Uterus (tissue), 4 donors: ENCODE measurements around the gene PHLPP2. TPM values are rescaled to one million over a fixed set of nuclear protein-coding genes. Genes with fewer than 3 reads are reported as not detected.

Experiments
- DNase-seq, 2 donors: peaks; one replicate each; pipeline ENCODE4 v3.0.0-alpha.2; 2019 to 2020
- H3K27ac ChIP-seq, 2 donors: fragments of 200-600 bp; sonication (generic); 1 replicate in 1 of 2; 2 replicates in 1 of 2; pipeline ENCODE4 v1.5.1; 2016 to 2018
- H3K27me3 ChIP-seq, 2 donors: fragments of 200-600 bp; sonication (generic); one replicate each; pipeline ENCODE4 v1.5.1; 2018 to 2019; ENCODE audit warnings: control low read depth in 1 of 2
- H3K36me3 ChIP-seq, 2 donors: fragments of 200-600 bp; sonication (generic); one replicate each; pipeline ENCODE4 v1.5.1; 2019; ENCODE audit warnings: control low read depth in 1 of 2
- H3K4me1 ChIP-seq, 2 donors: fragments of 200-600 bp; sonication (generic); one replicate each; pipeline ENCODE4 v1.5.1; 2018 to 2019; ENCODE audit warnings: control low read depth in 1 of 2
- H3K4me3 ChIP-seq, 2 donors: fragments of 200-600 bp; sonication (generic); 1 replicate in 1 of 2; 2 replicates in 1 of 2; pipeline ENCODE4 v1.5.1; 2018 to 2019; ENCODE audit warnings: mild to moderate bottlenecking in 1 of 2
- H3K9me3 ChIP-seq, 2 donors: fragments of 200-600 bp; sonication (generic); one replicate each; pipeline ENCODE4 v1.5.1; 2019; ENCODE audit warnings: control low read depth in 1 of 2
- CTCF ChIP-seq, 4 experiments: fragments of 200-600 bp in 2 of 4; fragments of 450-650 bp in 2 of 4; sonication (generic) in 2 of 4; IDR thresholded peaks; one replicate each; pipeline ENCODE4 v1.5.1; 2016 to 2019; ENCODE audit warnings: antibody characterized with exemption in 4 of 4, mild to moderate bottlenecking in 2 of 4, moderate library complexity in 1 of 4
- POLR2A ChIP-seq, 2 donors: fragments of 450-650 bp; IDR thresholded peaks; one replicate each; pipeline ENCODE4 v1.6.1; 2016; ENCODE audit warnings: antibody characterized with exemption in 2 of 2, mild to moderate bottlenecking in 1 of 2, moderate library complexity in 1 of 2
- intact Hi-C: fragments of 100-400 bp; cut with DNase I; formaldehyde crosslinking; loops from one replicate; pipeline ENCODE4 v1.15.1; 2023; ENCODE audit warnings: low total_unique reads
- total RNA-seq, 4 donors: library from RNA; depleted of rRNA in 3 of 4; stranded (reverse); fragments of >200 nt in 3 of 4; gene quantifications; one replicate each; pipeline versions ENCODE4 v1.1.0 to v1.2.4, GENCODE V29; 2014 to 2023
- donor health status: DM: yes; HTN: yes; CAD: no.

Gene PHLPP2
- total RNA-seq, 4 donors from 2014 or later = 2.0 to 22.3 (median 10.7) TPM

DNA sequence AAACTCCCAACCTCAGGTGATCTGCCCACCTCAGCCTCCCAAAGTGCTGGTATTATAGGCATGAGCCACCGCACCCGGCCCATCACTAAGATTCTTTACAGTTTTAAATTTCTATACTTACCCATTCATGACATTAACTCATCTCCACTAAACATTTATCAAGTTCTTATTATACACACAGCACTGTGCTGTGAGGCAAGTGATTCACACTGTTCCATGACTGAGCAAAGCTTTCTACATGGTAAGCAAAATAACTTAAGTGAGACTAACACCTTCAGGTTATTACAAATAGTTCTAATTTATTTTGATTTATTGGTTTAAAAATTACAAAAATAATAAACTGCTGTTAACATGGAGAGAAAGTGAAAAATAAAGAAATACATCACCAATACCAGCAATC lies 65.0 kb downstream of the PHLPP2 start:
- DNase-seq = no peak
- Histone ChIP-seq H3K4me3 (no peak overlapping the region), H3K4me1 (no peaks in the 10 kb centered on the region), H3K36me3 (no peaks in the 10 kb centered on the region), H3K27ac (no peak overlapping the region), H3K27me3 (no peaks in the 10 kb centered on the region), H3K9me3 (no peaks in the 10 kb centered on the region)
- intact Hi-C loops = no loop called here
- no peak for TF ChIP-seq POLR2A (IDR thresholded peaks at IDR 0.05)
- TF ChIP-seq CTCF (IDR thresholded peaks at IDR 0.05) = no peak

GRCh38 chr16:71658771-71659170 lies 65.7 kb downstream of the PHLPP2 start:
- intact Hi-C loops = no loop called here
- H3K36me3 ChIP-seq = no peaks in the 10 kb centered on the region
- no peaks in the 10 kb centered on the region for H3K9me3 ChIP-seq

DNA sequence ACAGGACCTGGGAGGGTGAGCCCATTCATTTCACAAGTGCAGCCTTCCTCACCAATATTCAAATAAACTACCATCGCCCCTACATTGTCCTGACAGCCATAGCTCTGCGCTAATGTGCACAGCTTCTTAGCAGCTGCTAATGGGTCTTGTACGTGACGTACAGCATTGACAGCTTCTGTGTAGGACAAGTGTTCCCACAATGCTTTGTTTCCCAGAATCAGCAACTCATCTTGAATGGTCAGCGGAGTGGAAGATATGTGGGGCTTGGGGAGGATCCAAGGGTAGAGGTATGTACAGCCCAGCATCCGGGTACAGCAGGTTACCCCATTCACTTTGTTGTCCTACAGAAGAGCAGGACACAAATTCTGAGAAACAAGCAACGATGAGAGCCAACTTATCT lies 74.8 kb downstream of the PHLPP2 start:
- H3K4me3 ChIP-seq = no peak overlapping the region
- no peaks in the 10 kb centered on the region for H3K36me3 ChIP-seq
- no peak overlapping the region for H3K27ac ChIP-seq
- H3K9me3 ChIP-seq = no peaks in the 10 kb centered on the region
- H3K27me3 ChIP-seq = no peaks in the 10 kb centered on the region
- DNase-seq = no peak
- intact Hi-C loops = no loop called here
- no peak for TF ChIP-seq CTCF (IDR thresholded peaks at IDR 0.05)
- no peak for TF ChIP-seq POLR2A (IDR thresholded peaks at IDR 0.05)
- H3K4me1 ChIP-seq = no peaks in the 10 kb centered on the region

More at GRCh38 chr16:71658771-71659170, 65.7 kb downstream of the PHLPP2 start:
- no peak for TF ChIP-seq CTCF (IDR thresholded peaks at IDR 0.05)
- TF ChIP-seq POLR2A (IDR thresholded peaks at IDR 0.05) = no peak
- Histone ChIP-seq H3K27me3 (no peaks in the 10 kb centered on the region), H3K27ac (no peak overlapping the region), H3K4me3 (no peak overlapping the region), H3K4me1 (no peaks in the 10 kb centered on the region)
- DNase-seq = no peak

DNA sequence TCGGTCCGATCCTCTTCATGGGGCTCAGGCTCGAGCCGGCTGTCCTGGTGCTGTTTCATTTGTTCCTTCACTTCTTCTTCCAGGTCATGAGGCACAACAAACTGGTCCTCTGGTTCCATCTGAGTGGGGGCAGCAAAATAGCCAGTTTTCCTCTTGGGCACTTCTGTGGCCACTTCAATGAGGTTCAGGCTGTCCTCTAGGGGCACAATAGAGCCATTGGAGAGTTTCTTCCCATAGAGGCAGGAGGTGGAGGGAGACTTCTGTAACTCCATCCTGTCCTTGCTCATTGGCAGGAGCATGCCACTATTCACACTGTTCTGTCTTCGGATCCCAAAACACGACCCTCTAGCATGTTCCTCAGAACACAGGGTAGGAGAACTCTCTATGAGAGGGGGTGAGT lies 75.6 kb downstream of the PHLPP2 start:
- H3K9me3 ChIP-seq = no peaks in the 10 kb centered on the region
- intact Hi-C loops = no loop called here
- no peak for DNase-seq
- no peak for TF ChIP-seq CTCF (IDR thresholded peaks at IDR 0.05)
- no peak for TF ChIP-seq POLR2A (IDR thresholded peaks at IDR 0.05)
- no peak overlapping the region for H3K27ac ChIP-seq
- no peak overlapping the region for H3K4me3 ChIP-seq
- H3K27me3 ChIP-seq = no peaks in the 10 kb centered on the region
- H3K36me3 ChIP-seq = no peaks in the 10 kb centered on the region
- no peaks in the 10 kb centered on the region for H3K4me1 ChIP-seq

GRCh38 chr16:71648162-71648561 lies 76.3 kb downstream of the PHLPP2 start:
- Histone ChIP-seq H3K27me3 (no peaks in the 10 kb centered on the region), H3K4me1 (no peaks in the 10 kb centered on the region), H3K36me3 (no peaks in the 10 kb centered on the region), H3K9me3 (no peaks in the 10 kb centered on the region), H3K4me3 (no peak overlapping the region), H3K27ac (no peak overlapping the region)
- no peak for TF ChIP-seq CTCF (IDR thresholded peaks at IDR 0.05)
- no peak for TF ChIP-seq POLR2A (IDR thresholded peaks at IDR 0.05)
- no peak for DNase-seq
- intact Hi-C loops = no loop called here
